Upper lobe of left lung (tissue), 4 donors: ENCODE data around the gene PRMT3.

Source experiments
- CTCF ChIP-seq, 6 experiments: fragments of 450-650 bp in 4 of 6; fragments of 200-600 bp in 2 of 6; sonication (generic) in 2 of 6; IDR thresholded peaks; one replicate each; pipeline ENCODE4 v1.5.1; 2016 to 2019; ENCODE audit warnings: antibody characterized with exemption in 6 of 6
- POLR2AphosphoS5 ChIP-seq, 2 donors: sonication (generic); formaldehyde crosslinking; IDR thresholded peaks; one replicate each; pipeline ENCODE4 v1.5.1; 2017; ENCODE audit warnings: antibody characterized with exemption in 2 of 2

GRCh38 chr11:20448834-20449233, 61.3 kb downstream of the PRMT3 start:
- TF ChIP-seq POLR2AphosphoS5 (IDR thresholded peaks at IDR 0.05) (no peak), CTCF (IDR thresholded peaks at IDR 0.05) (no peak)
